Activated CD4-positive, alpha-beta T cell treated with anti-CD3 and anti-CD28 coated beads, Interleukin-2, amount 50 U/mL, for 1 hour (primary cell): ENCODE measurements around the gene FRRS1.

Experiments
- DNase-seq: peaks from one replicate; pipeline ENCODE4 v3.0.0-alpha.2; 2020

FRRS1 gene

GRCh38 chr1:99727575-99728185, 38.8 kb downstream of the FRRS1 start:
- DNase-seq, result no peak

- no peak for DNase-seq
Observed at GRCh38 chr1:99726818-99727217, 39.6 kb downstream of the FRRS1 start.

- no peak for DNase-seq
Observed at GRCh38 chr1:99726407-99726806, 40.0 kb downstream of the FRRS1 start.

GRCh38 chr1:99725996-99726395, 40.4 kb downstream of the FRRS1 start:
- no peak for DNase-seq

DNA sequence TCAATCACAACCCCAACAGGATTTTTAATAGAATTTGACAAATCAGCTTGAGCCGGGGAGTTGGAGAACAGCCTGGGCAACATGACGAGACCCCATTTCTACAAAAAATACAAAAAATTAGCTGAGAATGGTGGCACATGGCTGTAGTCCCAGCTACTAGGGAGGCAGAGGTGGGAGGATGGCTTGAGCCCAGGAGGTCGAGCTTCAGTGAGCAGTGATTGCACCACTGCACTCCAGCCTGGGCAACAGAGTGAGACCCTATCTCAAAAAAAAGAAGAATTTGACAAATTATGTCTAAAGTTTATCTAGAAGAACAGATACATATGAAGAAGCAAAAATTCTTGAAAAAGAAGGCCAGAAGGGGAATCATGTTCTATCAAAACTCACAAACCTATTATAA, 43.2 kb downstream of the FRRS1 start:
- DNase-seq, result no peak

GRCh38 chr1:99717005-99717404, 49.4 kb downstream of the FRRS1 start:
- DNase-seq, result no peak

DNA sequence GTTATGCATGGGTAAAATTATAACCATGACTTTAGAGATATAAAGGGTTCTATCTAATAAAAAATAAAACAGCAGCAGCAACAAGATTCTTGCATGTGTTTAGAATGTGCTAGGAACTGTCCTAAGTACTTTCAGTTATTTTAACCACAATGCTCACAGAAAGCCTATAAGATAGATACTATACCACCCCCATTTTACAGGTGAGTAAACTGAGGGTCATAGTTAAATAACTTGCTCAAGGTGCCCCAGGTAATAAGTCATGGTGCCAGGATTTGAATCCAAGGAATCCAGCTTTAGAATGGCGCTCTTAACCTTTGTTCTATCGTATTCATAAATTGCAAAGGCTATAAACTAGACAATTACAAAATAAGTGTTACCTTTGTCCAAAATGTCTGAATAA, 53.4 kb downstream of the FRRS1 start:
- DNase-seq, result no peak

GRCh38 chr1:99710994-99711393, 55.4 kb downstream of the FRRS1 start:
- DNase-seq, result no peak

- peak; percentile 55 for DNase-seq
Observed at GRCh38 chr1:99707535-99708142, 58.8 kb downstream of the FRRS1 start.

DNA sequence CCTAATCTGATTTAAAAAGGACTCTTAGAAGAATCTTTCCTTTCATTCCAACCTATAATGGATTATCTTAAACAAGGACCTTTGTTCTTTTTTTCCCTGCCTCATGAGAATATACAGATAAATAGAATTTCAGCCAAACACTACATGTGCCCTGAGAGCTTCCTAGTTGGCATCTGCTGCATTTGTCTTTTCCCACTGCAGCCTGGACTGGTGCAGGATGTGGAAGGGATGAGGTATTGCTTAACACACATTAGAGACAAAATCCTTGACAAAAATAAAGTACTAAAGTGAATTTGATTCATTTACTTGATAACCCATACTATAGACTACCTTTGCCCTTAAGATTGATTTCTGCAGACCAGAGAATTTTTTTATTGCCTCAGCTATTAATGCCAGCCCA, 61.0 kb downstream of the FRRS1 start:
- DNase-seq, result no peak

GRCh38 chr1:99704356-99704816, 62.0 kb downstream of the FRRS1 start:
- no peak for DNase-seq

DNA sequence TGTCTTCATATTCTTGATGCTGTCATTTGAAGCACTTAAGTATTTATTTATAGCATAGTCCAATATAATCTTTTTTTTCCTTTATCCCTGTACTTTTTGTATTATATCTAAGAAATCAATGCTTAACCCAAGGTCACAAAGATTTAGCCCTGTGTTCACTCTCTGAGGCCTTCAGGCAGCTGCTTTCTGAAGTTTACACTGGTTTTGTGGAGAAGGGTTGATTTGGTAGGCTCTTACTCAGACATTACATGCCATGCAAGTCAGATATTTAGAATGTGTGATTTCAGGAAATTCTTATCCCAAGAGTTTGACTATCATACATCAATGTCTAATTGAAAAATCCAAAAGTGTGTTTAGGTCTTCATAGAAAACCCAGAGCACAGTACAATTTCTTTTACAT, 64.2 kb downstream of the FRRS1 start:
- no peak for DNase-seq

DNA sequence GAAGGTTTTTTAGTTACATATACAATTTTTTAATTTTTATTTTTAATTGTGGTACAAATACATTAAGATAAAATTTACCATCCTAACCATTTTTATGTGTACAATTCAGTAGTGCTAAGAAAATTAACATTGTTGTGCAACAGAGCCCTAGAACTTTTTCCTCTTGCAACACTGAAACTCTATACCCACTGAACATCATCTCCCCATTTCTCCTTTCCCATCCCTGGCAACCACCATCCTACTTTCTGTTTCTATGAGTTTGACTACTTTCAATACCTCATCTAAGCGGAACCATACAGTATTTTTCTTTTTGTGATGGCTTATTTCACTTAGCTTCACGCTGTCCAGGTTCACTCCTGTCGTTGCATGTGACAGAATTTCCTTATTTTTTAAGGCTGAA, 66.4 kb downstream of the FRRS1 start:
- no peak for DNase-seq

GRCh38 chr1:99697580-99697979, 68.9 kb downstream of the FRRS1 start:
- no peak for DNase-seq

DNA sequence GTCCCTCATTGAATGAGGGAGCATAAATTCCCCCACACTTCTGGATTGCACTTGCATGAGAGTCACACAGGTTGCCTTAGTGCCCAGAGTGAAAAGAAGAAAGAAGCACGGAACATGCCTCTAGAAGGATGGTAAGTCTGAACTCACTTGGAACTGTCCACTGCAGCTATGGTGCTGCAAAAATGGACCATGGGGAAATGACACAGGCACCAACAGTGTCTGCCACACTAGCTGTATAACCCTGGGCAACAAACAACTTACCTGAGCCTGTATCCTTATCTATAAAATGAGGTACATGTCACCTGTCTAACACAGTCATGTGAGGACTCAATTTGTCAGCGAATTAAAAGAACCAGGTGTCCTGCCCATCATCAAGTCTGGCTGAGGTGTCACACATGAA, 69.8 kb downstream of the FRRS1 start:
- no peak for DNase-seq

GRCh38 chr1:99691175-99691574, 75.3 kb downstream of the FRRS1 start:
- DNase-seq, result no peak

DNA sequence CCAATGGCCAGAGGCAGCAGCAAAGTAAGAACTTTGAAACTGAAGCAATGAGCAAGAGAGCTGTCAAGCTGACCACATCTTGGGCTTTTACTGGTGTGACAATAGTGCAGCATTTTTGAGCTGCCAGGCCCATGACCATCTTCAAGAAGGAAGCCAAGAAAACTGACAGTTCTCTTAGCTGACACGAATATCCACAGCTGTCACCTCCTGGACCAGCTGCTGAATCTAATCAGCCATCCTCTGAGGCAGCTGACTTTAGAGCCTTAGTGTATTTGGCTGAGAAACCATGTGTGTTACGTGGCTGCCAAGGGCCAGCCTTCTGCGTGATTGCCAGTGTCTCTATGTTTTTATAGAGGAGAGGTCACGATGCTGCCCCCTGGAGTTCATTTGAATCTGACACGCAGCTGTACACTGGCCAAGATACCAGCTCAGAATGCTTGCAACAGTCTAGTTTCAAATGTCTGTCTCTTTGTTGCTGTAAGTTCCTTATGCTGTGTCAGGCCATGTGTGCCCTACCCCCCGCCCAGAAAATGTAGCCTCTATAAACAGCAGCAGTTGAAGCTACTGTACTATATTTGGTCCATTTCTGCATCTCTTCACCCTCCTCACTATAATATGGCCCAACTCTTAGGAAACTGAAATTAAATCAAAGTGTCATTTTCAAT, 80.8 kb downstream of the FRRS1 start:
- DNase-seq, result peak; percentile 12

- DNase-seq, result no peak
Observed at GRCh38 chr1:99682291-99682751, 84.1 kb downstream of the FRRS1 start.

DNA sequence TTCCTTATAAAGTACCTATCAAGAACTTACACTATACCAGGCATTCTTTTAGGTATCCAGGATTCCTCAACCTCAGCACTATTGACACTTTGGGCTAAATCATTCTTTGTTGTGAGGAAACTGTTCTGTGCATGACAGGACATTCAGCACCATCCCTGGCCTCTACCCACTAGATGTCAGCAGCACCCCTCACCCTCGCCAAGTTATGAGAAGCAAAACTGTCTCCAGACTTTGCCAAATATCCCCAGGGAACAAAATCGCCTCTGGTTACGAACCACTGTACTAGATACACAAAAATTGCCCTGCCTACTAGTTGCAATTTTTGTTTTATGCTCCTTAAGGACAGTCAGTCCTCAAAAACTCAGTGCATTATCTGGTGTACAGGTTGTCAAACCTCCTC, 84.9 kb downstream of the FRRS1 start:
- DNase-seq, result no peak

DNA sequence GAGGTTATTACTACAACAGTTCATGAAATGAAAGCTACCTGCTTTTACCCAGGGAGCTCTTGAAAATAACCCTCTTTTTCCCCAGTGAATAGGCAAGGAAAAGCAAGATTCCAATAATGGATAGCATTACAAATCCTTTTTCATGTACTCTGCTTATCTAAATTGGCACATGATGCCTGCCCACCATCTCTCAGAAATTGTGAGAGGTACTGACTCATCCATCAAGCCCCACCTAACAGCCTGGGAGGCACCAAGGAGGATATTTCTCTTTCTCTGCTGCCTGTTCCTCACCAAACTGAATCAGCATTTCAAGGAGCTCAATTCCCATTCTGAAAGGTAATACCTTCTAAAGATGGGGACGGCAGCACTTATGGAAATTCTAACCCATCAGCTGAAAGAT, 86.2 kb downstream of the FRRS1 start:
- DNase-seq, result no peak

DNA sequence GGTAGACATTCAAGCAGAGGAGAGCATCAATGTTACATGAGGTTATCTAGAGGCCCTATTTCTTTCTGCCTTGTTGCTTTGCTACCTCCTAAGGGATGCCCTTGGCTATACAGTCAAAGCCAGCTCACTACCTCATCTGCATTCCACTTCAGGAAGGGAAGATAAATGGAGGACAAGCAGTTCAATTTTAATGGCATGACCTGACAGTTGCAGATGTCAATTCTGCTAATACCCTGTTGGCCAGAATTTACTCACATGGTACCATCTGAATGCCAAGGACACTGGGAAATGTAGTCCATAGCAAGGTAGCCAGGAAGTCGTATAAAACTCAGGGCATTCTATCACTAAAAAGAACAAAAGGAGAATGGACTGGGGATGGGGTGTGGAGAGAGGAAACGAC, 89.0 kb downstream of the FRRS1 start:
- DNase-seq, result no peak

GRCh38 chr1:99676876-99677275, 89.6 kb downstream of the FRRS1 start:
- DNase-seq, result no peak

DNA sequence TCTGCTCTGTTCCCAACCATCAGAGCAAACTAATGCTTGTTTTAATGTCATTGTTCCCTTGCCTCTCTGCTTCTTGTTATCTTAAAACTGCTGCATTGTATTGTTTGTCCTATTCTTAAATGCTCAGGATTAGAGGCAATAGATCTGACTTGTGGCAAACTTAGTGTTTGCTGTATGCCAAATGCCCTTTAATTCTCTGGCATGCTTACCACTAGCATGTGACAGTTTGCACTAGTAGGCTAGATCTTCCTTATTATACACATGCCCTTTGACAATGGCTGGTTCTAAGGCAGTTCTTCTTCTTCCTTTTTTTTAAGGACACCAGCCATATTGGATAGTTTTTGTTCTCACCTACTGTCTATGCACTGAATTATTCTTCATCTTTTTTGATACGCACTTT, 90.4 kb downstream of the FRRS1 start:
- no peak for DNase-seq

- DNase-seq, result no peak
Observed at GRCh38 chr1:99675292-99675691, 91.1 kb downstream of the FRRS1 start.
